GM12892 (cell line): Measurements from ENCODE around the gene FBXW4.

Experiments used
- POLR2A ChIP-seq: IDR thresholded peaks from 2 replicates; pipeline ENCODE4 v1.6.1; 2011; ENCODE audit warnings: low read depth, low read length, control low read depth
- POLR2AphosphoS5 ChIP-seq: IDR thresholded peaks from 2 replicates; pipeline ENCODE4 v1.6.1; 2011; ENCODE audit warnings: low read depth, low read length, control low read depth

GRCh38 chr10:101567165-101568006 is 127.6 kb downstream of the FBXW4 start:
- TF ChIP-seq POLR2A, result no peak
- no peak for TF ChIP-seq POLR2AphosphoS5
